Panc1 (cell line): Measurements from ENCODE around the gene PSMD8. TPM values are rescaled to one million over a fixed set of nuclear protein-coding genes. Genes with fewer than 3 reads are reported as not detected.

ENCODE experiments used
- ATAC-seq: fragments of 200-7000 bp; cut with Tn5 transposase; 2 replicates; pipeline ENCODE4 v1.9.1; 2020; ENCODE audit warnings: mild to moderate bottlenecking, moderate library complexity
- BruUV-seq: library from RNA; stranded (reverse); fragments of 400-500 nt; replicated peaks from 2 replicates; lab custom pipeline; 2021; lab: Mats Ljungman, UMichigan
- CTCF ChIA-PET: fragments of 300-600 bp; sonication (Branson Sonifier 250); formaldehyde crosslinking; loops from one replicate; lab custom pipeline; 2022; ENCODE audit warnings: antibody characterized with exemption; lab: Charles Lee
- POLR2A ChIA-PET: fragments of 300-600 bp; sonication (Branson Sonifier 250); formaldehyde crosslinking; loops from one replicate; lab custom pipeline; 2022; ENCODE audit warnings: antibody characterized with exemption; lab: Charles Lee
- DNase-seq: peaks from one replicate; pipeline ENCODE4 v3.0.0-alpha.2; 2010; ENCODE audit warnings: low read depth, low spot score
- H3K27ac ChIP-seq: 2 replicates; pipeline ENCODE4 v1.5.1; 2011; ENCODE audit warnings: mild to moderate bottlenecking, low read length, inconsistent platforms
- H3K27me3 ChIP-seq: fragments of 200-500 bp; sonication (Bioruptor generic); 2 replicates; pipeline ENCODE4 v1.6.0; 2014; ENCODE audit warnings: low read length, inconsistent platforms; ENCODE audit not compliant: control insufficient read depth, insufficient read depth
- H3K36me3 ChIP-seq: fragments of 200-500 bp; sonication (Bioruptor generic); 2 replicates; pipeline ENCODE4 v1.5.1; 2014; ENCODE audit warnings: inconsistent platforms, mild to moderate bottlenecking, low read length, moderate library complexity; ENCODE audit not compliant: control insufficient read depth, insufficient read depth
- H3K4me1 ChIP-seq: 2 replicates; pipeline ENCODE4 v1.5.1; 2011; ENCODE audit warnings: inconsistent platforms, mild to moderate bottlenecking, low read length, moderate library complexity; ENCODE audit not compliant: control insufficient read depth, insufficient read depth
- H3K4me3 ChIP-seq, 2 experiments: 2 replicates each; pipeline ENCODE4 v1.5.1; 2011 to 2012; ENCODE audit warnings: low read depth in 2 of 2, low read length in 2 of 2, mild to moderate bottlenecking in 2 of 2, inconsistent platforms in 1 of 2, moderate library complexity in 1 of 2
- H3K9me3 ChIP-seq: fragments of 200-500 bp; sonication (Bioruptor generic); 2 replicates; pipeline ENCODE4 v1.5.1; 2014; ENCODE audit warnings: low read depth, mild to moderate bottlenecking, inconsistent platforms, low read length, moderate library complexity; ENCODE audit not compliant: control insufficient read depth, insufficient read depth
- CTCF ChIP-seq: fragments of 450-650 bp; IDR thresholded peaks from 2 replicates; pipeline ENCODE4 v1.5.1; 2017; ENCODE audit warnings: mild to moderate bottlenecking
- POLR2AphosphoS5 ChIP-seq: IDR thresholded peaks from 2 replicates; pipeline ENCODE4 v1.6.1; 2012; ENCODE audit warnings: mild to moderate bottlenecking, low read depth, low read length, moderate library complexity
- REST ChIP-seq, 2 experiments: IDR thresholded peaks; 2 replicates each; pipeline ENCODE4 v1.6.1; 2011 to 2012; ENCODE audit warnings: low read depth in 2 of 2, control low read depth in 1 of 2, low read length in 1 of 2, mild to moderate bottlenecking in 1 of 2, moderate library complexity in 1 of 2; ENCODE audit not compliant: insufficient read depth in 1 of 2
- SIN3A ChIP-seq: IDR thresholded peaks from 2 replicates; pipeline ENCODE4 v1.6.1; 2012; ENCODE audit warnings: low read depth, mild to moderate bottlenecking, low read length, moderate library complexity, borderline replicate concordance; ENCODE audit not compliant: insufficient read depth
- TCF7L2 ChIP-seq: IDR thresholded peaks from 2 replicates; pipeline ENCODE4 v1.6.1; 2011; ENCODE audit warnings: mild to moderate bottlenecking, low read depth, low read length, inconsistent platforms
- in situ Hi-C: cut with HindIII; loops from 2 replicates; pipeline ENCODE4 v1.10.0; 2016; ENCODE audit warnings: low sequenced_read_pairs, low pct_unique_long_range_greater_than_20kb
- intact Hi-C: fragments of 100-400 bp; cut with micrococcal nuclease; formaldehyde crosslinking; loops from one replicate; pipeline ENCODE4 v1.10.0; 2022; ENCODE audit not compliant: unreplicated experiment
- total RNA-seq: library from RNA; stranded (reverse); gene quantifications from one replicate; pipeline ENCODE4 v1.2.1, GENCODE V29; 2021; ENCODE audit not compliant: unreplicated experiment

PSMD8 gene
- total RNA-seq, 1 experiment from 2014 or later, result 388 TPM

DNA sequence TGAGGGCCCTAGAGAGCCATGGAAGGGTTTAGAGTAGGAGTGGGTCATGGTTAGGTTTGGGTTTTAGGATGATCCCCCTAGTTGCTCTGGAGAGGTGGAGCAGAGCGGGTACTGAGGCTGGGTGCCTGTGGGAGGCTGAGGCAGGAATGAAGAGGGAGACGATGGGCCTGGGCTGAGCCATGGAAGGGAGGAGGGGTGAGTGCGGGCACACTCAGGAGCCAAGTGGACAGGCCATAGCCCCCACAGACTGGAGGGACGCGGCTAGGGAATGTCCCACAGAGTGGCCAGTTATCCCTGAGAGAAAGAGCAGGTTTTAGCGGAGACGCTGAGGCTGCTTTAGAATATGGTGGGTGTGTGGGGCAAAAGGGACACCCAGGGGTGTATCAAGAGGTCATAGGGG lies 44.7 kb upstream of the PSMD8 start:
- H3K36me3 ChIP-seq, result no peaks in the 10 kb centered on the region
- TF ChIP-seq REST (IDR thresholded peaks at IDR 0.05; ENCODE audit: insufficient read depth in 1 of 2, low read depth in 2 of 2, low read length in 1 of 2) (no peak), CTCF (no peak), POLR2AphosphoS5 (no peak), SIN3A (no peak), TCF7L2 (no peak)
- no peaks in the 10 kb centered on the region for H3K27me3 ChIP-seq
- ChIA-PET CTCF (interaction anchor here (0.7 kb wide), 2 partner anchors 47 to 126 kb away, joined by 3 to 4 read pairs; no protein-coding TSS in a partner anchor), POLR2A (no interaction called here)
- no peak overlapping the region for H3K27ac ChIP-seq
- H3K4me1 ChIP-seq, result no peaks in the 10 kb centered on the region
- DNase-seq (no peak), ATAC-seq (no peak)
- in situ Hi-C loops, result no loop called here
- intact Hi-C loops, result no loop called here
- H3K4me3 ChIP-seq, result no peak overlapping the region
- no TSS peak for BruUV-seq
- no peaks in the 10 kb centered on the region for H3K9me3 ChIP-seq

DNA sequence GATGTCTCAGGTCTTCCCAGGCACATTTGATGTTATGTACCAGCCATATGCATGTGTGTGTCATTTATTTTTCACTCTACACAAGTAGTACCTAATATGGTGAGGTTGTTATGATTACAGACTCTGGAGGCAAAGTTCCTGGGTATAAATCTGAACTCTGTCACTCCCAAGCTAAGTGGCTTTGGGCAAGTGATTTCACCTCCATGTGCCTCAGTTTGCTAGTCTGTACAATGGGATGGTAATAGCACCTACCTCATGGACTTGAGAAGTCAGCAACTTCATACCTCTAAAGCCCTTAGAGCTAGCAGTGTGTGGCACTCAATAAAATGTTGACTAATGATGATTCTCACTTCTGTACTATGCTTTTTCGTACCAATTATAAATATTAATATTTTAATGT lies 42.6 kb upstream of the PSMD8 start:
- intact Hi-C loops (no loop called here), in situ Hi-C loops (no loop called here)
- ChIA-PET CTCF (no interaction called here), POLR2A (interaction anchor here (0.6 kb wide), 1 partner anchor 19 kb away, joined by 4 read pairs; no protein-coding TSS in a partner anchor)
- Histone ChIP-seq H3K4me1 (peaks cover 4% of the 10 kb centered on the region; the same call in 1 of the 2 replicates), H3K27ac (no peak overlapping the region), H3K36me3 (no peaks in the 10 kb centered on the region), H3K9me3 (no peaks in the 10 kb centered on the region), H3K4me3 (no peak overlapping the region), H3K27me3 (no peaks in the 10 kb centered on the region)
- TF ChIP-seq POLR2AphosphoS5 (no peak), REST (IDR thresholded peaks at IDR 0.05; ENCODE audit: insufficient read depth in 1 of 2, low read depth in 2 of 2, low read length in 1 of 2) (no peak), SIN3A (no peak), TCF7L2 (no peak), CTCF (no peak)
- ATAC-seq, result no peak
- no peak for DNase-seq
- BruUV-seq, result no TSS peak
